K562 (cell line): ENCODE measurements around the gene ERGIC1. TPM values are rescaled to one million over a fixed set of nuclear protein-coding genes. Genes with fewer than 3 reads are reported as not detected.

Experiments used
- BDP1 ChIP-seq: IDR thresholded peaks from 3 replicates; pipeline ENCODE4 v1.6.1; 2011; ENCODE audit not compliant: insufficient read length, insufficient read depth
- BRCA1 ChIP-seq, 2 experiments: fragments of 450-650 bp in 1 of 2; sonication (generic) in 1 of 2; formaldehyde crosslinking in 1 of 2; IDR thresholded peaks; 2 replicates each; pipeline versions ENCODE4 v1.5.0 to v1.6.1; 2017 to 2020; ENCODE audit warnings: mild to moderate bottlenecking in 1 of 2, missing genetic modification reagents in 1 of 2
- CBFA2T3 ChIP-seq: fragments of 450-650 bp; IDR thresholded peaks from 2 replicates; pipeline ENCODE4 v1.6.1; 2017
- CBX5 ChIP-seq: IDR thresholded peaks from 2 replicates; pipeline ENCODE4 v1.6.1; 2014; ENCODE audit warnings: low read depth, borderline replicate concordance
- CREBBP ChIP-seq: IDR thresholded peaks from one replicate; pipeline ENCODE4 v1.6.1; 2012; ENCODE audit warnings: low read depth, mild to moderate bottlenecking, control low read depth, inconsistent platforms, low read length
- E2F5 ChIP-seq: sonication (generic); formaldehyde crosslinking; IDR thresholded peaks from 2 replicates; pipeline ENCODE4 v1.8.0; 2022; ENCODE audit warnings: mild to moderate bottlenecking, missing genetic modification reagents
- FOXJ2 ChIP-seq: fragments of 200-800 bp; sonication (Bioruptor generic); IDR thresholded peaks from 2 replicates; pipeline ENCODE4 v1.6.1; 2016; ENCODE audit warnings: missing genetic modification characterization, missing compliant biosample characterization
- HDAC3 ChIP-seq: fragments of 450-650 bp; IDR thresholded peaks from 2 replicates; pipeline ENCODE4 v1.6.1; 2018; ENCODE audit warnings: borderline replicate concordance, mild to moderate bottlenecking, moderate library complexity; ENCODE audit not compliant: partially characterized antibody
- HINFP ChIP-seq: fragments of 450-650 bp; conservative IDR thresholded peaks from 2 replicates; pipeline ENCODE4 v1.6.1; 2016; ENCODE audit warnings: missing genetic modification characterization, low read depth, mild to moderate bottlenecking, control low read depth, missing compliant biosample characterization
- IRF9 ChIP-seq: fragments of 450-650 bp; IDR thresholded peaks from 2 replicates; pipeline ENCODE4 v1.6.1; 2016; ENCODE audit warnings: missing biosample characterization, missing genetic modification characterization
- KDM2B ChIP-seq: fragments of 250-450 bp; sonication (Bioruptor Pico); IDR thresholded peaks from 2 replicates; pipeline ENCODE4 v1.8.0; 2021; ENCODE audit warnings: mild to moderate bottlenecking, moderate library complexity
- NONO ChIP-seq, 2 experiments: fragments of 200-400 bp in 1 of 2; fragments of 450-650 bp in 1 of 2; formaldehyde crosslinking in 1 of 2; IDR thresholded peaks; 2 replicates each; pipeline ENCODE4 v1.6.1; 2017; ENCODE audit warnings: low read depth in 2 of 2, mild to moderate bottlenecking in 2 of 2, moderate library complexity in 2 of 2, low read length in 1 of 2
- POLR2A ChIP-seq: fragments of 450-650 bp; conservative IDR thresholded peaks from 2 replicates; pipeline ENCODE4 v1.6.1; 2016
- PRMT5 ChIP-seq: sonication (generic); formaldehyde crosslinking; IDR thresholded peaks from 2 replicates; pipeline ENCODE4 v1.5.0; 2020; ENCODE audit warnings: missing genetic modification reagents
- SMARCC2 ChIP-seq: fragments of 450-650 bp; IDR thresholded peaks from 2 replicates; pipeline ENCODE4 v1.6.1; 2017; ENCODE audit warnings: antibody characterized with exemption, moderate library complexity, mild to moderate bottlenecking, low read depth
- SUPT5H ChIP-seq: fragments of 450-650 bp; IDR thresholded peaks from 2 replicates; pipeline ENCODE4 v1.6.1; 2016
- ZBTB49 ChIP-seq: sonication (generic); formaldehyde crosslinking; IDR thresholded peaks from 2 replicates; pipeline ENCODE4 v1.8.0; 2022; ENCODE audit warnings: missing genetic modification reagents, mild to moderate bottlenecking, borderline replicate concordance
- ZNF398 ChIP-seq: fragments of 250-450 bp; sonication (Bioruptor Pico); IDR thresholded peaks from 2 replicates; pipeline ENCODE4 v1.8.0; 2021; ENCODE audit warnings: moderate library complexity, mild to moderate bottlenecking, inconsistent platforms
- ZNF431 ChIP-seq: sonication (generic); formaldehyde crosslinking; IDR thresholded peaks from 2 replicates; pipeline ENCODE4 v1.8.0; 2022; ENCODE audit warnings: mild to moderate bottlenecking, missing genetic modification reagents
- ZNF444 ChIP-seq: fragments of 250-450 bp; sonication (Bioruptor Pico); IDR thresholded peaks from 2 replicates; pipeline ENCODE4 v1.4.0; 2020; ENCODE audit warnings: mild to moderate bottlenecking, moderate library complexity
- ZNF589 ChIP-seq: fragments of 200-800 bp; sonication (Bioruptor generic); IDR thresholded peaks from 2 replicates; pipeline ENCODE4 v1.6.1; 2016; ENCODE audit warnings: low read depth, missing genetic modification characterization, missing compliant biosample characterization
- polyA plus RNA-seq, 8 experiments: library from polyadenylated mRNA; depleted of rRNA in 4 of 8; stranded (reverse) in 5 of 8; unstranded in 3 of 8; fragments of >200 nt; fragmentation: Nextera tagmentation in 2 of 8; fragmentation: Illumina TruSeq in 1 of 8; extraction: Ambion mirVana in 2 of 8; extraction: Trizol in 1 of 8; gene quantifications; 2 replicates each; pipeline versions ENCODE4 v1.2.1 to v1.2.3, GENCODE V29; 2011 to 2014; ENCODE audit warnings: inconsistent platforms in 1 of 8, missing spikeins in 1 of 8
- total RNA-seq, 7 experiments: library from RNA; depleted of rRNA in 6 of 7; stranded (reverse); fragments of >200 nt in 6 of 7; fragmentation: Illumina TruSeq in 2 of 7; extraction: Trizol in 2 of 7; gene quantifications; 2 replicates each; pipeline versions ENCODE4 v1.2.1 to v1.2.3, GENCODE V29; 2011 to 2021; ENCODE audit warnings: low replicate concordance in 1 of 7

Gene ERGIC1
- total and polyA plus RNA-seq, 9 of the 15 experiments (the other 6 are each of a cell fraction or from before 2014, with no cell fraction given): 5.5 to 68.4 (median 36.4) TPM

- no peak for TF ChIP-seq ZBTB49 (CRISPR knock-in tag)
- TF ChIP-seq KDM2B (CRISPR knock-in tag): no peak
- no peak for TF ChIP-seq FOXJ2 (tag)
- no peak for TF ChIP-seq NONO (IDR thresholded peaks at IDR 0.05; ENCODE audit: low read depth in 2 of 2, low read length in 1 of 2)
- TF ChIP-seq POLR2A: no peak
- TF ChIP-seq BRCA1 (IDR thresholded peaks at IDR 0.05): no peak
- no peak for TF ChIP-seq BRCA1 (CRISPR knock-in tag; IDR thresholded peaks at IDR 0.05)
- TF ChIP-seq IRF9 (tag): no peak
- no peak for TF ChIP-seq HINFP (tag)
- TF ChIP-seq CBFA2T3: 0 out of 2 replicates have a peak, but pooled peaks have one; percentile 14
- TF ChIP-seq HDAC3: no peak
- no peak for TF ChIP-seq BDP1
- TF ChIP-seq ZNF398: no peak
- TF ChIP-seq SUPT5H: no peak
- no peak for TF ChIP-seq ZNF444
- no peak for TF ChIP-seq E2F5 (CRISPR knock-in tag)
- 0 out of 2 replicates have a peak, but pooled peaks have one; percentile 28 for TF ChIP-seq ZNF589
- TF ChIP-seq SMARCC2: no peak
- no peak for TF ChIP-seq CREBBP
- TF ChIP-seq CBX5: no peak
- TF ChIP-seq PRMT5 (CRISPR knock-in tag): no peak
- no peak for TF ChIP-seq ZNF431 (CRISPR knock-in tag)
Measured at GRCh38 chr5:172789687-172790495, 44.2 kb upstream of the ERGIC1 start (continued).
